Measurements from ENCODE around the gene PAQR6.

DNA sequence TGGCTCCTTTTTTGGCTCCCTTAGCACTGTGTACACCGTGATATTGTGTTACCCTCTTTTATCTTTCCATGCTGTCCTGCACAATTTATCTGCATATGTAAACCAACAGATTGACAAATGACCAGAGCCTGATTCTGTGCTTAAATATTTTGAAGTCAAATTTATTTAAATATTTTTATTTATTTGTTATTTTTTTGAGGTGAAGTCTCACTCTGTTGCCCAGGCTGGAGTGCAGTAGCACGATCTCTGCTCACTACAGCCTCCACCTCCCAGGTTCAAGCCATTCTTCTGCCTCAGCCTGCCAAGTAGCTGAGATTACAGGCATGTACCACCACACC is 22.2 kb downstream of the PAQR6 start:
- TF ChIP-seq, protein P1, sequence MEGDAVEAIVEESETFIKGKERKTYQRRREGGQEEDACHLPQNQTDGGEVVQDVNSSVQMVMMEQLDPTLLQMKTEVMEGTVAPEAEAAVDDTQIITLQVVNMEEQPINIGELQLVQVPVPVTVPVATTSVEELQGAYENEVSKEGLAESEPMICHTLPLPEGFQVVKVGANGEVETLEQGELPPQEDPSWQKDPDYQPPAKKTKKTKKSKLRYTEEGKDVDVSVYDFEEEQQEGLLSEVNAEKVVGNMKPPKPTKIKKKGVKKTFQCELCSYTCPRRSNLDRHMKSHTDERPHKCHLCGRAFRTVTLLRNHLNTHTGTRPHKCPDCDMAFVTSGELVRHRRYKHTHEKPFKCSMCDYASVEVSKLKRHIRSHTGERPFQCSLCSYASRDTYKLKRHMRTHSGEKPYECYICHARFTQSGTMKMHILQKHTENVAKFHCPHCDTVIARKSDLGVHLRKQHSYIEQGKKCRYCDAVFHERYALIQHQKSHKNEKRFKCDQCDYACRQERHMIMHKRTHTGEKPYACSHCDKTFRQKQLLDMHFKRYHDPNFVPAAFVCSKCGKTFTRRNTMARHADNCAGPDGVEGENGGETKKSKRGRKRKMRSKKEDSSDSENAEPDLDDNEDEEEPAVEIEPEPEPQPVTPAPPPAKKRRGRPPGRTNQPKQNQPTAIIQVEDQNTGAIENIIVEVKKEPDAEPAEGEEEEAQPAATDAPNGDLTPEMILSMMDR (conservative IDR thresholded peaks at IDR 0.05; ENCODE audit: low read depth, low read length): no peak
- no peak for TF ChIP-seq RCOR1 (IDR thresholded peaks at IDR 0.05; ENCODE audit: insufficient replicate concordance, low read length)
- no peak for TF ChIP-seq POLR2A (IDR thresholded peaks at IDR 0.05; ENCODE audit: low read depth, low read length)
- TF ChIP-seq BHLHE40 (IDR thresholded peaks at IDR 0.05; ENCODE audit: low read depth, low read length): no peak
- TF ChIP-seq, protein P2, sequence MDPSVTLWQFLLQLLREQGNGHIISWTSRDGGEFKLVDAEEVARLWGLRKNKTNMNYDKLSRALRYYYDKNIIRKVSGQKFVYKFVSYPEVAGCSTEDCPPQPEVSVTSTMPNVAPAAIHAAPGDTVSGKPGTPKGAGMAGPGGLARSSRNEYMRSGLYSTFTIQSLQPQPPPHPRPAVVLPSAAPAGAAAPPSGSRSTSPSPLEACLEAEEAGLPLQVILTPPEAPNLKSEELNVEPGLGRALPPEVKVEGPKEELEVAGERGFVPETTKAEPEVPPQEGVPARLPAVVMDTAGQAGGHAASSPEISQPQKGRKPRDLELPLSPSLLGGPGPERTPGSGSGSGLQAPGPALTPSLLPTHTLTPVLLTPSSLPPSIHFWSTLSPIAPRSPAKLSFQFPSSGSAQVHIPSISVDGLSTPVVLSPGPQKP (IDR thresholded peaks at IDR 0.05; ENCODE audit: borderline replicate concordance, low read depth, low read length): no peak
- no peak for TF ChIP-seq MXI1 (IDR thresholded peaks at IDR 0.05; ENCODE audit: borderline replicate concordance, low read depth, low read length)
- no peak for TF ChIP-seq NFE2L2 (IDR thresholded peaks at IDR 0.05; ENCODE audit: low read depth, low read length)
- TF ChIP-seq RAD21 (IDR thresholded peaks at IDR 0.05; ENCODE audit: low read length): no peak
- no peak for TF ChIP-seq CEBPB (IDR thresholded peaks at IDR 0.05; ENCODE audit: low read depth, low read length)
- TF ChIP-seq MAFK (IDR thresholded peaks at IDR 0.05; ENCODE audit: low read depth, low read length): no peak
- TF ChIP-seq RFX5 (IDR thresholded peaks at IDR 0.05; ENCODE audit: low read depth, low read length): no peak
- TF ChIP-seq CHD1 (IDR thresholded peaks at IDR 0.05; ENCODE audit: low read depth, low read length): no peak
